ENCODE data around the gene ZNF217. TPM values are rescaled to one million over a fixed set of nuclear protein-coding genes. Genes with fewer than 3 reads are reported as not detected.

ZNF217 gene
- total RNA-seq, 1 donor from 2014 or later = 39.5 TPM

- H3K27ac Mint-ChIP-seq = no peak overlapping the region
- H3K4me3 Mint-ChIP-seq = no peak overlapping the region
- H3K36me3 Mint-ChIP-seq = peaks cover 23% of the 10 kb centered on the region
- peak in 1 of 2 experiments; percentile 33 for DNase-seq (ENCODE audit: low spot score in 2 of 2, unreplicated experiment in 2 of 2)
- TF ChIP-seq, protein P1, sequence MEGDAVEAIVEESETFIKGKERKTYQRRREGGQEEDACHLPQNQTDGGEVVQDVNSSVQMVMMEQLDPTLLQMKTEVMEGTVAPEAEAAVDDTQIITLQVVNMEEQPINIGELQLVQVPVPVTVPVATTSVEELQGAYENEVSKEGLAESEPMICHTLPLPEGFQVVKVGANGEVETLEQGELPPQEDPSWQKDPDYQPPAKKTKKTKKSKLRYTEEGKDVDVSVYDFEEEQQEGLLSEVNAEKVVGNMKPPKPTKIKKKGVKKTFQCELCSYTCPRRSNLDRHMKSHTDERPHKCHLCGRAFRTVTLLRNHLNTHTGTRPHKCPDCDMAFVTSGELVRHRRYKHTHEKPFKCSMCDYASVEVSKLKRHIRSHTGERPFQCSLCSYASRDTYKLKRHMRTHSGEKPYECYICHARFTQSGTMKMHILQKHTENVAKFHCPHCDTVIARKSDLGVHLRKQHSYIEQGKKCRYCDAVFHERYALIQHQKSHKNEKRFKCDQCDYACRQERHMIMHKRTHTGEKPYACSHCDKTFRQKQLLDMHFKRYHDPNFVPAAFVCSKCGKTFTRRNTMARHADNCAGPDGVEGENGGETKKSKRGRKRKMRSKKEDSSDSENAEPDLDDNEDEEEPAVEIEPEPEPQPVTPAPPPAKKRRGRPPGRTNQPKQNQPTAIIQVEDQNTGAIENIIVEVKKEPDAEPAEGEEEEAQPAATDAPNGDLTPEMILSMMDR (IDR thresholded peaks at IDR 0.05; ENCODE audit: unreplicated experiment) = no peak
- no peaks in the 10 kb centered on the region for H3K27me3 Mint-ChIP-seq (ENCODE audit: low read depth)
- H3K9me3 Mint-ChIP-seq = no peaks in the 10 kb centered on the region
- peaks cover 50% of the 10 kb centered on the region for H3K4me1 Mint-ChIP-seq
Measured at GRCh38 chr20:53581444-53582250, 12.0 kb downstream of the ZNF217 start.

DNA sequence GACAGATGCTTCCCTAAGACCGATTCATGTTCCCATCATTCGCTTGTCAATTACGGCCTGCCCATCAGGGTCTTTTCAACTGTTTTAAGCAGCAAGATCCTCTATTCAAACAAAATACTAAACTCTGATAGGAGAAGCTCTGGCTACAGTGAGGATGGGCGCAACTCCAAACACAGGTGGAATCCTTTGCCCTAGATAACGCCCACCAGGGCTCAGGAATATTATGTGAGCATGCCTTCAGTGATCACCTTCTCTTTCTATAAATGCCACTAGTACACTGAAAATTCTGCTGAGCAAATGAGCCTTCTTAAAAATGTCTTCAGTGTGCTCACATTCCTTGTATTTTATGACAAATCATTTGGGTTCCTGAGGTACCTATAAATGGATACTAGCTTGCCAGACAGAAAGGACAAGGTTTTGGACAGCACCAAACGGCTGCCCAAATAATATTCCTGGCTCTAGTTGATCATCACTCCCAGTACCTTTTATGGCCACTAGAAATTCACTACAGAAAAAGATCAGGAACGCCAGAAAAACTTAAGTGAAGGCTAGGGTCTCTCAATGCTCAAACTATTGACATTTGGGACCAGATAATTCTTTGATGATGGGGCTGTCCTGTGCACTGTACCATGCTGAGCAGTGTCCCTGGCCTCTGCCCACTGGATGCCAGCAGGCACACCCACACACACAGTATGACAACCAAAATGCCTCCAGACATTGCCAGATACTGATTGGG lies 13.1 kb downstream of the ZNF217 start:
- TF ChIP-seq, protein P1 (IDR thresholded peaks at IDR 0.05; ENCODE audit: unreplicated experiment) = peak; percentile 59
- DNase-seq (ENCODE audit: low spot score in 2 of 2, unreplicated experiment in 2 of 2) = peak in 1 of 2 experiments; percentile 6
- Mint-ChIP-seq H3K27me3 (ENCODE audit: low read depth) (no peaks in the 10 kb centered on the region), H3K9me3 (no peaks in the 10 kb centered on the region), H3K27ac (peak overlapping the region; percentile 33), H3K4me1 (peaks cover 39% of the 10 kb centered on the region), H3K36me3 (peaks cover 34% of the 10 kb centered on the region), H3K4me3 (no peak overlapping the region)

GRCh38 chr20:53579581-53580375 lies 13.9 kb downstream of the ZNF217 start:
- Mint-ChIP-seq H3K36me3 (peaks cover 40% of the 10 kb centered on the region), H3K9me3 (no peaks in the 10 kb centered on the region), H3K27ac (peak overlapping the region; percentile 33), H3K27me3 (ENCODE audit: low read depth) (no peaks in the 10 kb centered on the region), H3K4me3 (no peak overlapping the region), H3K4me1 (peaks cover 38% of the 10 kb centered on the region)
- peak in 1 of 2 experiments; percentile 27 for DNase-seq (ENCODE audit: low spot score in 2 of 2, unreplicated experiment in 2 of 2)
- TF ChIP-seq, protein P1 (IDR thresholded peaks at IDR 0.05; ENCODE audit: unreplicated experiment) = no peak

GRCh38 chr20:53579266-53579580 lies 14.4 kb downstream of the ZNF217 start:
- Mint-ChIP-seq H3K27me3 (ENCODE audit: low read depth) (no peaks in the 10 kb centered on the region), H3K4me1 (peaks cover 34% of the 10 kb centered on the region), H3K36me3 (peaks cover 43% of the 10 kb centered on the region), H3K27ac (peak overlapping the region; percentile 33), H3K4me3 (no peak overlapping the region), H3K9me3 (no peaks in the 10 kb centered on the region)
- no peak for DNase-seq (ENCODE audit: low spot score in 2 of 2, unreplicated experiment in 2 of 2)
- TF ChIP-seq, protein P1 (IDR thresholded peaks at IDR 0.05; ENCODE audit: unreplicated experiment) = no peak

- Mint-ChIP-seq H3K27me3 (ENCODE audit: low read depth) (no peaks in the 10 kb centered on the region), H3K27ac (peak overlapping the region; percentile 77), H3K4me3 (no peak overlapping the region)
Measured at GRCh38 chr20:53578492-53579222, 15.0 kb downstream of the ZNF217 start.

More at GRCh38 chr20:53578492-53579222, 15.0 kb downstream of the ZNF217 start:
- TF ChIP-seq, protein P1 (IDR thresholded peaks at IDR 0.05; ENCODE audit: unreplicated experiment) = peak; percentile 99
- DNase-seq (ENCODE audit: low spot score in 2 of 2, unreplicated experiment in 2 of 2) = peak in 1 of 2 experiments; percentile 42
- Mint-ChIP-seq H3K9me3 (no peaks in the 10 kb centered on the region), H3K4me1 (peaks cover 29% of the 10 kb centered on the region), H3K36me3 (peaks cover 47% of the 10 kb centered on the region)
